T-helper 17 cell (primary cell): ENCODE results near the gene DNAH11. TPM values are rescaled to one million over a fixed set of nuclear protein-coding genes. Genes with fewer than 3 reads are reported as not detected.
"Not testable (repeated sequence)": the region's sequence is repeated elsewhere in the genome, so short reads cannot be mapped to it uniquely, and the experiment has no call there.

ENCODE experiments used
- ATAC-seq: fragments of 150-1000 bp; cut with Tn5 transposase; 2 replicates; pipeline ENCODE4 v1.10.0; 2021; ENCODE audit warnings: mild to moderate bottlenecking, moderate library complexity
- DNase-seq, 3 donors: peaks; one replicate each; pipeline versions ENCODE4 v3.0.0 to v3.0.0-alpha.2; 2020 to 2021
- H3K9me3 ChIP-seq: one replicate; pipeline ENCODE4 v1.7.0; 2013; ENCODE audit warnings: low read length, mild to moderate bottlenecking; ENCODE audit not compliant: control insufficient read depth, poor library complexity, severe bottlenecking
- H3K27ac Mint-ChIP-seq: one replicate; pipeline ENCODE4 v1.8.0; 2022; ENCODE audit warnings: mild to moderate bottlenecking, moderate library complexity, mixed read lengths
- H3K27me3 Mint-ChIP-seq: one replicate; pipeline ENCODE4 v1.8.0; 2022; ENCODE audit warnings: mixed read lengths
- H3K36me3 Mint-ChIP-seq: one replicate; pipeline ENCODE4 v1.8.0; 2022; ENCODE audit warnings: low read depth, mixed read lengths
- H3K4me1 Mint-ChIP-seq: one replicate; pipeline ENCODE4 v1.8.0; 2022; ENCODE audit warnings: mild to moderate bottlenecking, mixed read lengths
- H3K4me3 Mint-ChIP-seq: one replicate; pipeline ENCODE4 v1.8.0; 2022; ENCODE audit warnings: mild to moderate bottlenecking, moderate library complexity, mixed read lengths
- total RNA-seq, 4 donors: library from RNA in 2 of 4; stranded (reverse) in 2 of 4; gene quantifications; one replicate each; pipeline ENCODE4 v1.2.3 and lab custom pipeline; 2022 to 2026

Gene DNAH11
- total RNA-seq, 2 donors from 2014 or later: 0.05 to 0.97 TPM

DNA sequence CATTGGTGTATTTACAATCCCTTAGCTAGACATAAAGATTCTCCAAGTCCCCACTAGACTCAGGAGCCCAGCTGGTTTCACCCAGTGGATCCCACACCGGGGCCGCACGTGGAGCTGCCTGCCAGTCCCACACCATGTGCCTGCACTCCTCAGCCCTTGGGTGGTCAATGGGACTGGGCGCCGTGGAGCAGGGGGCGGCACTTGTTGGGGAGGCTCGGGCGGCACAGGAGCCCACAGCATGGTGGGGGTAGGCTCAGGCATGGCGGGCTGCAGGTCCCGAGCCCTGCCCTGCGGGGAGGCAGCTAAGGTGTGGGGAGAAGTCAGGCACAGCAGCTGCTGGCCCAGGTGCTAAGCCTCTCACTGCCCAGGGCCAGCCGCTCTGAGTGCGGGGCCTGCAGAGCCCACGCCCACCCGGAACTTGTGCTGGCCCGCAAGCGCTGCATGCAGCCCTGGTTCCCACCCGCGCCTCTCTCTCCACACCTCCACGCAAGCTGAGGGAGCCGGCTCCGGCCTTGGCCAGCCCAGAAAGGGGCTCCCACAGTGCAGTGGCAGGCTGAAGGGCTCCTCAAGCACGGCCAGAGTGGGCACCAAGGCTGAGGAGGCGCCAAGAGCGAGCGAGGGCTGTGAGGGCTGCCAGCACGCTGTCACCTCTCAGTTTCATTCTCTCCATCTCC is 6.3 kb upstream of the DNAH11 start:
- not testable (repeated sequence) for H3K4me3 Mint-ChIP-seq, H3K4me1 Mint-ChIP-seq, ATAC-seq, H3K36me3 Mint-ChIP-seq, H3K27ac Mint-ChIP-seq, DNase-seq, H3K9me3 ChIP-seq
- H3K27me3 Mint-ChIP-seq: peaks cover 27% of the 10 kb centered on the region

DNA sequence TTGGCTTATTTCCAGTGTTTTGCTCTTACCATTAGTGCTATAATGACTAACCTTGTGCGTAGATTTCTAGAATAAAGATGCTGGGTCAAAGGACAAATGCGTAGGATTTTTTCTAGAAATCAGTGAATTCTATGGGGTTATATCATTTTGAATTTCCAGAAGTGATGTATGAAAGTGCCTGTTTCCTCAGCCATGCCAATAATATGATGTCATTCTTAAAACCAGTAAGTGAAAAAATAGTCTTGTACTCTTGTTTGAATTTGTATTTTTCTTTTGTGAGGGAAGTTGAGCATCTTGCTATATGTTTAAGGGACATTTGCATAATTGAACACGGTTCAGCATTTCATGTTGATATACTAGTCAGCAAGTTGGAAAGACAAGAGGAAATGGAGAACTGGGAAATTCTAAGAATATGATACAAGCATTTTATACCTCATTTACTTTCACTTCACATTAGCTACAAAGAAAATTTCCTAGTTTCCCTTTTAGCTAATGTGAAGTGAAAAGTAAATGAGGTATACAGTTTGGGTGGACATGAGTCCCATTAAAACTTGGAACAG is 3.8 kb upstream of the DNAH11 start:
- no peaks in the 10 kb centered on the region for H3K9me3 ChIP-seq
- Mint-ChIP-seq H3K4me1 (peaks cover 5% of the 10 kb centered on the region), H3K36me3 (peaks cover 3% of the 10 kb centered on the region), H3K27ac (no peak overlapping the region), H3K4me3 (no peak overlapping the region), H3K27me3 (peaks cover 46% of the 10 kb centered on the region)
- DNase-seq (no peak), ATAC-seq (no peak)

DNA sequence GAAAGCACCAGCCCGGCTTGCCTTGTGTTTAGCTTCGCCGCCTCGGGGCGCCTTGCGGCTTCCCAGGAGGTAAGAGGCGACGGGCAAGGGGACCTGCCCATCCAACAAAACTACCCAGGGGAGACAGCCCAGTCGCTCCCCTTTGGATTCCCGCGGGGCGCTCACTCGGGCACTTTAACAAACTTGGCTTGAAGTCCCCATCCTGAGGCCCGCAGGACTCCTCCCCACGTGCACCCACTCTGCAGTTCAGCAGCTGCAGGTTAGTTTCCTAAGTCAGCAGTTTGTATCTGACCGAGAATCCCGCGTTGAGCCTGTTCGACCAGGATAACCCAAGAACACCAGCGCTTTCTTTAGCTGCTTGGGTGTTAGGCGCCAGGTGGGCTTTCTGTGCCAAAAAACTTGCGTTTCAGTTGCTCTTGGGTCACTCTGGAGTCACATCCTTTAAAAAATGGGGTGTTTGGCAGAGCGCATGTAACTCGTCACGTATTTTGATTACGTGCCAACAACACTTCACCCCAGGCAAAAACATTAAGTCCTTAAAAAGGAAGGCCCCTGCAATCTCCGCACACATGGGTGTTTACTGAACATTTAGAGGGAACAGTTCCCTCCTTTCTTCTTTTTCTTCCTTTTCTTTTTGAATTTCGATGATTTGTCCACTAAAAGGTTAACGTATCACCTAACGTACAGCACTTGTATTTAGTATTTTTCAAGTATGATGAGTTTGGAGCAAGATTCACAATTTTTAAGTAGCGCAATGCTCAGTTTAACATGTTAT is 876 bp downstream of the DNAH11 start:
- Mint-ChIP-seq H3K36me3 (peaks cover 7% of the 10 kb centered on the region), H3K27me3 (peaks cover 73% of the 10 kb centered on the region), H3K4me1 (peaks cover 7% of the 10 kb centered on the region), H3K27ac (no peak overlapping the region), H3K4me3 (peak overlapping the region; percentile 80)
- DNase-seq (no peak), ATAC-seq (no peak)
- H3K9me3 ChIP-seq: no peaks in the 10 kb centered on the region

DNA sequence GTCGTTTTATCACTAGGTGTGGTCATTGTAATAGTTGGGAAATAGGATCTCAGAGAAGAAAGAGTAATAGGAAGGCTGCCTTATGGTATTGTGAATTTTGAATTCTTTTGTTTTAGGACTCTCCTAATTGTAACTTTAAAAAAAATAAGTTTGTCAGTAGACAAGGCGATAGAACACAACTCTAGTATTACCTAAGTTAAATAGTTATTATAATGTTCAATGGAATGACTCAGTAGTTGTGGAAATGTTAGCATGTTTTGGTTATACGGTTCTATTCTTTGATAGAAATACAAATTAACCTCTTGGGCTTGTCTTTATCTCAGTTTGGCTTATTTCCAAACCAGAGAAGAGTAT is 1.4 kb downstream of the DNAH11 start:
- no peaks in the 10 kb centered on the region for H3K9me3 ChIP-seq
- H3K4me3 Mint-ChIP-seq: peak overlapping the region; percentile 80
- H3K27ac Mint-ChIP-seq: no peak overlapping the region
- H3K27me3 Mint-ChIP-seq: peaks cover 79% of the 10 kb centered on the region
- peaks cover 7% of the 10 kb centered on the region for H3K4me1 Mint-ChIP-seq
- DNase-seq (no peak), ATAC-seq (no peak)
- peaks cover 7% of the 10 kb centered on the region for H3K36me3 Mint-ChIP-seq

DNA sequence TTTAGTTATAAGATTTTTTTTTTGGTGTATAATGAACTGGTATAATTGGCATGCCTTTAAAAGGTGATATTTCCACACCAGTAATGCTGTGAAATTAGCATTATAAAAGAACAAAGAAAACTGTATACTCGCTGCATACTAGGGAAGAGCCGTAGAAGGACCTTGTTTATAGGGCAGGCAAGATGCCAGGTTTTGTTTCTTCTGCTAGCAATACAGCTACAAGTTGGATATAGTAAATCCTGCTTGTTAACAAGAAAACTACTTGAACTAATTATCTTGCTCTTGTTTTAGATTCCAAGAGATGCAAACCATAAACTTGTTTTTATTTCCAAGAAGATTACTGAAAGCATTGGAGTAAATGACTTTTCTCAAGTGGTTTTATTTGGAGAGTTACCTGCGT is 1.9 kb downstream of the DNAH11 start:
- H3K27me3 Mint-ChIP-seq: peaks cover 78% of the 10 kb centered on the region
- DNase-seq (no peak), ATAC-seq (no peak)
- no peak overlapping the region for H3K4me3 Mint-ChIP-seq
- H3K9me3 ChIP-seq: no peaks in the 10 kb centered on the region
- peaks cover 7% of the 10 kb centered on the region for H3K4me1 Mint-ChIP-seq
- H3K36me3 Mint-ChIP-seq: peaks cover 7% of the 10 kb centered on the region
- no peak overlapping the region for H3K27ac Mint-ChIP-seq

DNA sequence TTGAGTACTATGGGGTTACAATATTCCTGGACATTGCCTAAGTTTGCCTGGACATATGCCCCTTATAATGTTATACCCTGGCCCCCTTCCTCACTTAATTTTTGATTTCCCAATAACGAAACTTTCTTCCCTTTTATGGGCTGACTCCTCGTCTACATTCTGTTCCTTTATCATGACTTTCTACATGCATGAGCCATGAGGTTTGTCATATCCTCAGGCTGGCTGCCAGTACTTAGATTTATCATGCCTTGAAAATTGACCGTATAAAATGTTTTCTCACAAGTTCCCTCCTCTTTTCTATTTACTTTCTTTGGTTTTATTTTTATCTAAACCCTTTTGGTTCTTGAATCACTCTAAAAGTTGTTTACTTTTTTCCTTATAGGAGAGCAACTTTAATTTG is 4.7 kb downstream of the DNAH11 start:
- no peak overlapping the region for H3K4me3 Mint-ChIP-seq
- no peak overlapping the region for H3K27ac Mint-ChIP-seq
- DNase-seq (no peak), ATAC-seq (no peak)
- peaks cover 55% of the 10 kb centered on the region for H3K27me3 Mint-ChIP-seq
- peaks cover 5% of the 10 kb centered on the region for H3K36me3 Mint-ChIP-seq
- H3K9me3 ChIP-seq: no peaks in the 10 kb centered on the region
- peaks cover 7% of the 10 kb centered on the region for H3K4me1 Mint-ChIP-seq

DNA sequence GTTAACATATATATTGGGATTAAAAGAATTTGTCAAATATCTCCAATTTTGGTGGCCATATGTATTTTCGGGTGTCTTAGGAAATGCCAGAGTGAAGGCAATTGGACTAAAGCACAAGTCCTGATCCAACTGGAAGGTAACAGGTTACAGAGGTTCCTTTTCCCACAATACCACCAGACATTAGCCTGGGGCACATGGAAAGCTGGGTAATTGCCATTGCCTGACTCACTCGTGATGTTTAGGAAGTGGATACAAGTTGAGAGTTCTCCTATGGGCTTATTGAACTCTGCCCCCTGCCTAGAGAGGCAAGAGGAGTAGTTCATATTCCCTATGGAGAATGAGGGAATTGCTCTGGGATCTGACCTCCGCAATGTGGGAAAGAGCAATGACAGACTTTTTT is 5.7 kb downstream of the DNAH11 start:
- ATAC-seq: no peak
- DNase-seq: no peak
- H3K4me3 Mint-ChIP-seq: no peak overlapping the region
- peaks cover 5% of the 10 kb centered on the region for H3K36me3 Mint-ChIP-seq
- peaks cover 4% of the 10 kb centered on the region for H3K4me1 Mint-ChIP-seq
- no peak overlapping the region for H3K27ac Mint-ChIP-seq
- no peaks in the 10 kb centered on the region for H3K9me3 ChIP-seq
- H3K27me3 Mint-ChIP-seq: peaks cover 55% of the 10 kb centered on the region

DNA sequence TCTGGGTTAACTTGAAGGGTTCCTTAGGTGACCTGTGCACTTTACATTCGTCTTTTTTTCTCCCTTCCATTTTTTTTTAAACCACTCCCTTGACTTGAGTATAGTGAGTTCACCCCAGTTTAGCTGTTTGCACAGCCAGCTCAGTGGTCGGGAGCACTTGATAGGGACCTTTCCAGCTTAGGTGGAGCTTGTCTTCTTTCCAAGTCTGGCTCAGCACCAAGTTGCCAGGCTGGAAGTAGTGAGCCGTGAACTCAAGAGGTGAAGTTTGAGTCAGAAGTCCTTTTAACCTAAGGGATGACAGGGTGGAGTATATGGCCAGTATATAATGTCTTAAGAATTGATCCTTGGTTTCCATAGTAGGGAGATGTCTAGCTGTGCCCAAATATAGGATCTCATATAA is 7.2 kb downstream of the DNAH11 start:
- Mint-ChIP-seq H3K27ac (no peak overlapping the region), H3K4me1 (no peaks in the 10 kb centered on the region), H3K4me3 (no peak overlapping the region), H3K36me3 (peaks cover 2% of the 10 kb centered on the region), H3K27me3 (peaks cover 41% of the 10 kb centered on the region)
- ATAC-seq: no peak
- no peak for DNase-seq
- no peaks in the 10 kb centered on the region for H3K9me3 ChIP-seq

DNA sequence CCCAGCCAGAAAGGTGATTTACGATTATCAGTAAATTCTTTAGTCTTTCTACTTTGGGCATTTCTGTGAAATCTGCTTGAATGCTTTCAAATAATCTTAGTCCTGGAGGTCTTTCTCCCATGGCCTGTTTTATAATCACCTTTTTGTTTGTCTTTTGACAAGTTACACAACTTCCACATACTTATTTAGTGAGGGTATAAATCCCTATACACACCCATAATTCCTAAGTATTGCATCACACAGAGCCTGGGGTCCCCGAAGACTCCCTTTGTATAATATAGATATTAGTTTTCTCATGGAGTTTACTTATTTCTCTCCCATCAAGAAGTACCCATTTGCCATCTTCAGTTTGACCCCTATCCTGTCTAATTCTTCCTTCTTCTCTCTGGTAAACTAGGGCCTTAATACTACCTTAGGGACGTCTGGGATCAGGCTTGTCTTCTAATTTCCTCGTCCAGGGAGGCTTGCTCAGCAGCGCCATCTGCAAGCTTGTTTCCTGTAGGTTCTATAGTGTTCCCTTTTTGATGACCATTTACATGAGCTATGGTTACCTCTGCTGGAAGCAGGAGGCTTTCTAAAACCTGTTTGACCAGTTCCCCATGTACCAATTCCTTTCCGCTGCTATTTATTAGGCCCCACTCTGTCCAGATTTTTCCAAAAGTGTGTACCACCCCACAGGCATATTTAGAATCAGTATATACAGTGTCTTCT is 8.1 kb downstream of the DNAH11 start:
- no peaks in the 10 kb centered on the region for H3K4me1 Mint-ChIP-seq
- no peak overlapping the region for H3K27ac Mint-ChIP-seq
- H3K36me3 Mint-ChIP-seq: peaks cover 2% of the 10 kb centered on the region
- DNase-seq (no peak), ATAC-seq (no peak)
- no peak overlapping the region for H3K4me3 Mint-ChIP-seq
- H3K27me3 Mint-ChIP-seq: peaks cover 41% of the 10 kb centered on the region
- H3K9me3 ChIP-seq: no peaks in the 10 kb centered on the region

DNA sequence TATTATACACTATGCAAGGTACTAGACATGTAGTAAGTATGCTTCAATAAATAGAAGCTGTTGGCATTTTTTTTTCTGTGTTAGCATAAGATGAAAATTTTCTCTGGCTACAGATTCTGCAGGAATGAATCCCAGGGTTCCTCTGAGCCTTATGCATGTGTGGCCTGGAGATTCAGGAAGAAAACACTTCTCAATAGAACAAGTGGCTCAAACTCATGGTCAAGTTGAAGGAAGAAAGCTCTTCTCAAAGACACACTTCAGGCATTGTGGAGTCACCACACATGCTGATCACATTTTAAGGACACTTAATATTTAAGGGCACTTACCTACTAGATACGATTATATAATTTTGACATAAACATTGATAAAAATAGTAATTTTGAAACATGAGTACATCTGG is 19.5 kb downstream of the DNAH11 start:
- no peak overlapping the region for H3K4me3 Mint-ChIP-seq
- peaks cover 11% of the 10 kb centered on the region for H3K27me3 Mint-ChIP-seq
- no peak overlapping the region for H3K27ac Mint-ChIP-seq
- no peaks in the 10 kb centered on the region for H3K9me3 ChIP-seq
- H3K4me1 Mint-ChIP-seq: no peaks in the 10 kb centered on the region
- no peaks in the 10 kb centered on the region for H3K36me3 Mint-ChIP-seq
- DNase-seq: no peak
- no peak for ATAC-seq

DNA sequence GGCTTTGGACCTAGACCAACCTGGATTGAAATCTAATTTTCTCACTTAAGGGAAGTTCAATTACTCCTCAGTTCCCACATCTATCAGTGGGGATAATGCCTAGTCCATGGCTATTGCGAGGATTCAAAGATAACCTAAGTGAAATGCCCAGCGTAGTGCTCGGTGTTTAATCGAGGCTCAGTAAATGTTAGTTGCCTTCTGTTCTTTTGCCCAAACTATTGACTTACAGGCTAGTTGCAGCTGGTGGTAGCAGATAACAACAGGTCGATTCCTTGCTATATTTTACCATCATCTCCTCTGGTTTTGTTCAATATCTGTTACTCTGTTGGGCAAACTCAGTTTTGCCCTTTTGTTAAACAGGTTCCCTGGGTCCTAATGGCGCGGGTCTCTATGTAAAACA is 22.8 kb downstream of the DNAH11 start:
- ATAC-seq: no peak
- H3K36me3 Mint-ChIP-seq: no peaks in the 10 kb centered on the region
- no peak overlapping the region for H3K4me3 Mint-ChIP-seq
- no peak for DNase-seq
- H3K27me3 Mint-ChIP-seq: peaks cover 14% of the 10 kb centered on the region
- no peaks in the 10 kb centered on the region for H3K9me3 ChIP-seq
- no peaks in the 10 kb centered on the region for H3K4me1 Mint-ChIP-seq
- H3K27ac Mint-ChIP-seq: no peak overlapping the region

DNA sequence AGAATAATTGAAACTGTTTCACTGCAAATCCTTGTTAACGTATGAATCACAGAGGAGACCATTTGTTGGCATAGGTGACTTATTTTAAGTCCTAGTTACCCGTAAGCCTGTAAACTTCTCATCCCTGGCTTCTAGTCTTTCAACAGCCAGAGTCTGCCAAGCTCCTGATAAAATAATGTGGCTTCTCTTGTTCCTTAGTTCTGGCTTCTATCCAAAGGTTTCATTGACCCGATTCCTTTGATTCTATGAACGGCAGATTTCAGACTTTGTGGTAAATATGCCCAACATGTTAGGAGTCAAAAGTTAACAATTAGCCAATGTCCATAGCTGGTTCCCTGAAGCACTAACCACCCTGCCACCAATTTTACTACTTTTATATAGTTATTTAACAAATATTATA is 23.3 kb downstream of the DNAH11 start:
- DNase-seq (no peak), ATAC-seq (no peak)
- no peaks in the 10 kb centered on the region for H3K4me1 Mint-ChIP-seq
- no peaks in the 10 kb centered on the region for H3K9me3 ChIP-seq
- peaks cover 14% of the 10 kb centered on the region for H3K27me3 Mint-ChIP-seq
- H3K36me3 Mint-ChIP-seq: no peaks in the 10 kb centered on the region
- H3K27ac Mint-ChIP-seq: no peak overlapping the region
- H3K4me3 Mint-ChIP-seq: no peak overlapping the region

DNA sequence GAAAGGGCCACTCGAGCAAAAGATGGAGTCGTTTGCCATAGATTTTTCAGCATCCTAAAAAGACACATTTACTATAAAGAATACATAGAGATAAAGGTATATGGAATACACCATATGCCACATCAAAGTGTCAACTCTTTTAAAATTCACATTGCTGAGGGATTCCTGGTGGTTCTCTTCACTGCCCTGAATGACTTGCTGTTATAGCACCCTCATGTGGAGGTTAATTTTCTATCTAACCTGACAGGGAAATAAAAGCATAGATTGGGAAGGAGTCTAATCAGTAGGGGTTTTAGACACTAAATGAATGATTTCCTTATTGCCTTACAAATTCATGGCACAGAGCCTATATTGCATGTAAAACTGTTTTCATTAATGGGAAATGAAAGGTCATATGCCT is 25.9 kb downstream of the DNAH11 start:
- H3K27me3 Mint-ChIP-seq: peaks cover 14% of the 10 kb centered on the region
- H3K4me1 Mint-ChIP-seq: no peaks in the 10 kb centered on the region
- ATAC-seq (no peak), DNase-seq (no peak)
- no peak overlapping the region for H3K4me3 Mint-ChIP-seq
- H3K36me3 Mint-ChIP-seq: no peaks in the 10 kb centered on the region
- H3K27ac Mint-ChIP-seq: no peak overlapping the region
- H3K9me3 ChIP-seq: no peaks in the 10 kb centered on the region
